Measurements from ENCODE around the gene GBX1. TPM values are rescaled to one million over a fixed set of nuclear protein-coding genes. Genes with fewer than 3 reads are reported as not detected.

The GBX1 gene
- total and polyA plus RNA-seq, 2 donors: not detected

- H3K4me3 ChIP-seq (ENCODE audit: low read depth, low read length): no peak overlapping the region
- peaks cover 2% of the 10 kb centered on the region for H3K36me3 ChIP-seq (ENCODE audit: insufficient read depth)
- 87% methylated on average over 8 of the region's 8 CpGs for WGBS
- H3K4me1 ChIP-seq (ENCODE audit: insufficient read depth): no peaks in the 10 kb centered on the region
- no peak overlapping the region for H3K27ac ChIP-seq (ENCODE audit: low read depth)
- DNase-seq (ENCODE audit: extremely low spot score): no peak
These were observed 38.8 kb downstream of the GBX1 start for GRCh38 chr7:151128716-151129115.

GRCh38 chr7:151128144-151128543, 39.4 kb downstream of the GBX1 start:
- 80% methylated on average over 14 of the region's 14 CpGs for WGBS
- peaks cover 2% of the 10 kb centered on the region for H3K36me3 ChIP-seq (ENCODE audit: insufficient read depth)
- H3K4me3 ChIP-seq (ENCODE audit: low read depth, low read length): no peak overlapping the region
- DNase-seq (ENCODE audit: extremely low spot score): no peak
- no peaks in the 10 kb centered on the region for H3K4me1 ChIP-seq (ENCODE audit: insufficient read depth)
- no peak overlapping the region for H3K27ac ChIP-seq (ENCODE audit: low read depth)

DNA sequence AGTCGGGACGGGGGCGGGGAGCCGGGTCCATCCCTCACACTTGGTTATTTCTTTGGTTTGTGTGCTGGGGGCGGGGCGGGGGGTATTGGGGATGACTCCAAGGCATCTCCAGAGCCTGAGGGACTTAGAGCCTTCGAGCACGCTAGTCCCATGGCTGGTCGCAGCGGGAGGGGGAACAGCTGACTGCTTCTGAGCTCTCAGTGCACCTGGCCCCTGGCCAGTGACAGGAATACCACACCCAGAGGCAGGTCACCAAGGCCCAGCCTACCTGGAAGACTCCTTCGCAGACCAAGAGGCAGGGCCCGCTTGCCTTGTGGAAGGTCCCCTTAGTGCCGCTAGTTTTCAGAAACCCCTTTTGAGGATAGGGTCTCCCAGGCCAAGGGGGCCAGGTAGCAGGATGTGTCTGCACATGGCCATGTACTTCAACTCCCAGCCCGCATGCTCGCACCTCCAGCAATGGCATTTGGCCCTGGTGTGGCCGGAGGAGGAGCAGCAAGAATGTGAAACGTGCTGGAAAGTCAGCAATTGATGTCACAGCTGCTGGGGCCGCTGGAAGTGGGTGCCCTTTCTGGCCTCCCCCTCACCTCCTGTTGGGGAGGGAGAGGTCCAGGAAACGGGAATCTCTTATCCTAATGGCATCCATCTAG, 40.9 kb downstream of the GBX1 start:
- H3K36me3 ChIP-seq (ENCODE audit: insufficient read depth): no peaks in the 10 kb centered on the region
- 79% methylated on average over 19 of the region's 19 CpGs for WGBS
- H3K4me3 ChIP-seq (ENCODE audit: low read depth, low read length): no peak overlapping the region
- no peak overlapping the region for H3K27ac ChIP-seq (ENCODE audit: low read depth)
- no peak for DNase-seq (ENCODE audit: extremely low spot score)
- H3K4me1 ChIP-seq (ENCODE audit: insufficient read depth): no peaks in the 10 kb centered on the region

- Histone ChIP-seq H3K27ac (ENCODE audit: low read depth) (no peak overlapping the region), H3K36me3 (ENCODE audit: insufficient read depth) (no peaks in the 10 kb centered on the region), H3K4me3 (ENCODE audit: low read depth, low read length) (peak overlapping the region; percentile 8), H3K4me1 (ENCODE audit: insufficient read depth) (no peaks in the 10 kb centered on the region)
- WGBS: 25% methylated on average over 58 of the region's 58 CpGs
- DNase-seq (ENCODE audit: extremely low spot score): no peak
These were observed 41.5 kb downstream of the GBX1 start for GRCh38 chr7:151125846-151126481.

GRCh38 chr7:151125470-151125845, 42.0 kb downstream of the GBX1 start:
- 21% methylated on average over 22 of the region's 22 CpGs for WGBS
- H3K27ac ChIP-seq (ENCODE audit: low read depth): no peak overlapping the region
- H3K4me3 ChIP-seq (ENCODE audit: low read depth, low read length): peak overlapping the region; percentile 8
- H3K4me1 ChIP-seq (ENCODE audit: insufficient read depth): no peaks in the 10 kb centered on the region
- DNase-seq (ENCODE audit: extremely low spot score): no peak
- no peaks in the 10 kb centered on the region for H3K36me3 ChIP-seq (ENCODE audit: insufficient read depth)

GRCh38 chr7:151124899-151125399, 42.5 kb downstream of the GBX1 start:
- Histone ChIP-seq H3K4me1 (ENCODE audit: insufficient read depth) (no peaks in the 10 kb centered on the region), H3K4me3 (ENCODE audit: low read depth, low read length) (no peak overlapping the region), H3K27ac (ENCODE audit: low read depth) (no peak overlapping the region), H3K36me3 (ENCODE audit: insufficient read depth) (no peaks in the 10 kb centered on the region)
- no peak for DNase-seq (ENCODE audit: extremely low spot score)
- 92% methylated on average over 14 of the region's 14 CpGs for WGBS

DNA sequence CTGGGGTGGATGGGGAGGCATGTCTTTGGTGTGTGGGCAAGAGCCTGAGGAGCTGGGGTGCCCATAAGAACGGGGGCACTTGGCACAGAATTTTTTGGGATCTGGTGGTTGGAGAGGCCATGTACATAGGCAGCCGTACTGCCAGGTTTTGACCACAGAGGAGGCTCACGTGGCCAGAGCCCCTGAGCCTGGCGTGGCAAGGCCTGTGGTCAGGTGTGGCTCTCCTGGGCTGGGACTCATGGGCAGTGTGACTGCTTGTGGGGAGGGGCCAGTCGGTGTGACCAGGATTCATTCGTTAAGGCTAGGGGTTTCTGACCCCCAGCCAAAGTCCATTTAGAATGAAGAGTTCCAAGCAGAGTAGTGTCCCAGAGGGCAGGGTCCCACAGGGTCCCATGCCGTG, 43.0 kb downstream of the GBX1 start:
- DNase-seq (ENCODE audit: extremely low spot score): no peak
- WGBS: 89% methylated on average over 7 of the region's 7 CpGs
- peaks cover 2% of the 10 kb centered on the region for H3K36me3 ChIP-seq (ENCODE audit: insufficient read depth)
- no peak overlapping the region for H3K27ac ChIP-seq (ENCODE audit: low read depth)
- H3K4me1 ChIP-seq (ENCODE audit: insufficient read depth): no peaks in the 10 kb centered on the region
- no peak overlapping the region for H3K4me3 ChIP-seq (ENCODE audit: low read depth, low read length)

- H3K4me3 ChIP-seq (ENCODE audit: low read depth, low read length): no peak overlapping the region
- no peak overlapping the region for H3K27ac ChIP-seq (ENCODE audit: low read depth)
- DNase-seq (ENCODE audit: extremely low spot score): peak; percentile 59
- 45% methylated on average over 24 of the region's 24 CpGs for WGBS
- H3K4me1 ChIP-seq (ENCODE audit: insufficient read depth): no peaks in the 10 kb centered on the region
- H3K36me3 ChIP-seq (ENCODE audit: insufficient read depth): peaks cover 2% of the 10 kb centered on the region
These were observed 43.6 kb downstream of the GBX1 start for GRCh38 chr7:151123822-151124464.

- H3K27ac ChIP-seq (ENCODE audit: low read depth): no peak overlapping the region
- H3K4me1 ChIP-seq (ENCODE audit: insufficient read depth): no peaks in the 10 kb centered on the region
- 91% methylated on average over 50 of the region's 50 CpGs for WGBS
- DNase-seq (ENCODE audit: extremely low spot score): no peak
- peaks cover 2% of the 10 kb centered on the region for H3K36me3 ChIP-seq (ENCODE audit: insufficient read depth)
- H3K4me3 ChIP-seq (ENCODE audit: low read depth, low read length): no peak overlapping the region
These were observed 44.2 kb downstream of the GBX1 start for GRCh38 chr7:151123158-151123821.

- H3K27ac ChIP-seq (ENCODE audit: low read depth): no peak overlapping the region
- DNase-seq (ENCODE audit: extremely low spot score): no peak
- no peaks in the 10 kb centered on the region for H3K4me1 ChIP-seq (ENCODE audit: insufficient read depth)
- no peak overlapping the region for H3K4me3 ChIP-seq (ENCODE audit: low read depth, low read length)
- H3K36me3 ChIP-seq (ENCODE audit: insufficient read depth): peaks cover 2% of the 10 kb centered on the region
- 89% methylated on average over 29 of the region's 29 CpGs for WGBS
These were observed 44.7 kb downstream of the GBX1 start for GRCh38 chr7:151122796-151123157.

DNA sequence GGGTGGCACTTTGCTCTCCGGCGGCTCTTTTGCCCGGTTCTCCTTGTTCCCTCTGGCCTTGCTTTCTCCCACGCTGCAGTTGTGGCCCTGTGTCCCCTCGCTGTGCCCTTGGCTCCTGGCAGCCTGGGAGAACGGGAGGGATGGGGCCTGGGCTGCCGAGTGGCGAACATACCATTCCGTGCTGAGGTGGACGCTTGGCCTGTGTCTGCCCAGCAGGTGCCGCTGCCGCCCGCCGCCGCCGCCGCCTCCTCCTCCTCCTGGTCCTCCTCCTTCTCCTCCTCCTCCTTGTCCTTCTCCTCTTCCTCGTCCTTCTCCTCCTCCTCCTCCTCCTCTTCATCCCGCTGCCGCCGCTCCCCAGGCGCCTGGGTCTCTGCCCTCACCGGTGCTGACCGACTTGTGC, 45.2 kb downstream of the GBX1 start:
- Histone ChIP-seq H3K4me3 (ENCODE audit: low read depth, low read length) (no peak overlapping the region), H3K36me3 (ENCODE audit: insufficient read depth) (peaks cover 2% of the 10 kb centered on the region), H3K4me1 (ENCODE audit: insufficient read depth) (no peaks in the 10 kb centered on the region), H3K27ac (ENCODE audit: low read depth) (no peak overlapping the region)
- no peak for DNase-seq (ENCODE audit: extremely low spot score)
- WGBS: 83% methylated on average over 24 of the region's 24 CpGs

DNA sequence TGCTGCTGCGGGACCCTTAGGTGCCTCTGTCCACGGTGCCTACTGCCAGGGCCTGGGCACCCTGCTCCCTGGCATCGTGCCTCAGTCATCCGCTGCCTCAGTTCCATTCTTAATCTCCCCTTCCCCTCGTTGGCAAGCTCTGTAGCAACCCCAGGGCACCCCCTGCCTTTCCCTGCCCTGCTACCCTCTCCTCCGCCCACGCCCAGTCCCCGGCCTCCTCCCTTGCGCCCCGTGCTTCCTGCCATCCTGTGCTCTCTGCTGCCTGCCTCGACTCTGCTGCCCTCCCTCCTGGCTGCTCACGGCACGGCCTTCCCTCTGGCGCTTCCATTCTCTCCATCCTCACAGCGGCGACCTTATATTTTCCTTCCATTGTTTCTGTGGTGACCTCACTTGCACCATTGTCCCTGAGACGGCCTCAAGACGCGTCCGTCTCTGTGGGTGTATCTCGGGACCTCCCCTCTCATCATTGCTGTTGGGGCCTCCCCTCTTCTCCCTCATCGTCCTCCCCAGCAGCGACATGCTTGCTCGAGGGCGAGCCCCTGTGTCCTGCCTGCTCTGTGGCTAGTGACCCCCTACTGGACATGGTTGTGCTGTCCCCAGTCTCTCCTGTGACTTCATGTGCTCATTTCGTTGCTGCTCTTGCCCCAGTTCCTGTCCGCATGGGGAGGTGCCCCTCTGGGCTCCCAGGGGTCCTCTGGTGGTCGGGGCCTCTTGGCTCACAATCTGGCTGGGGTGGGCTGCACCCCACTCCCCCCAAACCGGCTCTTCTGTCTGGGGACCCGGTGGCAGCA, 45.9 kb downstream of the GBX1 start:
- peaks cover 2% of the 10 kb centered on the region for H3K36me3 ChIP-seq (ENCODE audit: insufficient read depth)
- WGBS: 84% methylated on average over 30 of the region's 30 CpGs

DNA sequence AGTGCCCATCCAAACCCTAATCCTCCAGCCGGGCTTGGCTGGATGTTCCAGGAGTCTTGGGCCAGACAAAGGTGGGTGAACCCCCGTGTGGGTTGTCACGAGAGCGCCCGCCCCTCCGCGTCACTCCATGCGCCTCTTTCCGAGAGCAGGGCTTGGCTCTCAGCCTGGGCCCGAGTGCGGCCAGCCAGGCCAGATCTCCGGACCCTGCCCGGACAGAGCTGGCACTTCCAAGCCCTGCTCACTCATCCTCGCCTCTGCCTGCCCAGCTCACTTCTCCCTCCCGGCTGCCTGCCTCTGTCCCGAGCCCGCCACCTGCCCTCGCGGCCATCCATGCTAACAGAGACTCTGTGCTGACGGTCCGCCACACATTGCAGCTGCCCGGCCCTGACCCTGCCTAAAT, 46.6 kb downstream of the GBX1 start:
- Histone ChIP-seq H3K36me3 (ENCODE audit: insufficient read depth) (peaks cover 2% of the 10 kb centered on the region), H3K27ac (ENCODE audit: low read depth) (no peak overlapping the region), H3K4me3 (ENCODE audit: low read depth, low read length) (no peak overlapping the region), H3K4me1 (ENCODE audit: insufficient read depth) (no peaks in the 10 kb centered on the region)
- WGBS: 91% methylated on average over 22 of the region's 22 CpGs
- no peak for DNase-seq (ENCODE audit: extremely low spot score)

More for the DNA sequence above, 45.9 kb downstream of the GBX1 start:
- H3K27ac ChIP-seq (ENCODE audit: low read depth): no peak overlapping the region
- H3K4me3 ChIP-seq (ENCODE audit: low read depth, low read length): no peak overlapping the region
- no peaks in the 10 kb centered on the region for H3K4me1 ChIP-seq (ENCODE audit: insufficient read depth)
- no peak for DNase-seq (ENCODE audit: extremely low spot score)

Measured in urinary bladder (tissue), 4 donors.